Ecto neural progenitor cell (in vitro differentiated cells): Measurements from ENCODE around the gene GLIS1.

Source experiments
- DNase-seq: peaks from one replicate; pipeline ENCODE4 v3.0.0-alpha.2; 2018; ENCODE audit warnings: low spot score

The GLIS1 gene

DNA sequence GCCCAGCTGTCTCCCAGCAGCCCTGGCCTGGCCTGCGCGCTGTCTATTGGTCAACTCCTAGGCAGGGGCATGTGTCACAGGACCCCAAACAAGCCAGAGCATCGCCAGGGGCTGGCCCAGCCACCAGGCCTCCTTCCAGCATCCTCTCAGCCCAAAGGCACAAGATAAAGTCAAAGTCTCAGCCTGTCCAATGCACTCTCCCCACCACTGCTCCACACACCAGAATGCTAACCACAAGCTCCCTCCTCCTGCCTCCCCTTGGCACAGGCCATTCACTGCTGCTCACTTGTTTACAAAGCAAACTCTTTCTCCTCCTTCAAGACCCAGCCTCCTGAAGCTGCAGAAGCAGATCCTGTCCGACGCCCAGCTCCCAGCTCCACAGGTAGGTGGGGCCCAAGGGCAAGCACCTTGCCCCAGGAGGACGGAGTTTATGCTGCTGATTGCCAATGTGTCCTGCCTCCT, 146.4 kb downstream of the GLIS1 start:
- DNase-seq, result no peak

GRCh38 chr1:53591924-53592323, 147.0 kb downstream of the GLIS1 start:
- DNase-seq, result no peak

DNA sequence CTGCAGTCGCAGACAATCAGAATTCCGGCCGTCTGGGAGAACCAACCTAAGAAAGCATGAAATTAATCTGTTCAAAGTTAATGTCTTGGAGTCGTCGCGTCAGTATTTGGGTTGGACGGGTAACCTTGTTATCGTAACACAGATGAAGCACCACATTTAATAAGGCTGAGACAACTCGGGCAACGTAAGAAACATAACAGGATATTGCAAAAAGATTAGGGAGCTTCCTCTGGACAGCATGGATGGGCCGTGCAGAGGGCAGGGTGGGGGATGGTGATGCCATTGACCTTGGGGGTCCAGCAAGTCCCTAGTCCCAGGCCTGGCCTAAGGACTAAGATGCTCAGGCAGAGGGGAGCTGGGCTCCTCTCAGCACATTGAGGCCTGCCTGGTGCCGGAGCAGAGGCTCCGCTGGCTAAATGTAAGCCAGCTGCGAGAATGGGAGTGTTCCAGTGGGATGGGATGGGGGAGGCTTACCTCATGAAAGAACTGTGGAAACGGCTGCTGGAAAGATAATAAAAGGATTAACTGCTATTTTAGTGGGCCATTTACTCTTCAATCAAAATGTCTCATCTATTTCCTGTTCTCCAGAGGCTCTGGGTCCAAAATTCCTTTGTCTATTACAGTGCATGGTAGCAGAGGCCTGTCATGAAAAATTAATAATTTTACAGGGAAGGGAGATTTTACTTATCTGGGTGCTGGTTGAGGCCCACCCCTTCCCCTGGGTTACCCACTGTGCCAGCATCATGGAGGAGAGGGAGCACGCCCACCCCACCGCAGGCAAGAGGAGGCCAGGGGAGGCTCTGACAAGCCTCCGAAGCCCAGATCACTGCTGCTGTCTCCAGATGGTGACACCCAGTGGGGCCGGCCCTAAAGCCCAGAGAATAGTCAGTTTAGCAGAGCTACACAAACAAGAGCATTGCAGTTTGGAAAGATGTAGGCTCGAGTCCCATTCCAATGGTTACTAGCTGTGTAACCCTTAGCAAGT, 148.1 kb downstream of the GLIS1 start:
- no peak for DNase-seq

- no peak for DNase-seq
Measured at GRCh38 chr1:53590104-53590503, 148.9 kb downstream of the GLIS1 start.

GRCh38 chr1:53589043-53589887, 149.7 kb downstream of the GLIS1 start:
- DNase-seq, result peak; percentile 36

GRCh38 chr1:53588053-53588779, 150.7 kb downstream of the GLIS1 start:
- peak; percentile 33 for DNase-seq

DNA sequence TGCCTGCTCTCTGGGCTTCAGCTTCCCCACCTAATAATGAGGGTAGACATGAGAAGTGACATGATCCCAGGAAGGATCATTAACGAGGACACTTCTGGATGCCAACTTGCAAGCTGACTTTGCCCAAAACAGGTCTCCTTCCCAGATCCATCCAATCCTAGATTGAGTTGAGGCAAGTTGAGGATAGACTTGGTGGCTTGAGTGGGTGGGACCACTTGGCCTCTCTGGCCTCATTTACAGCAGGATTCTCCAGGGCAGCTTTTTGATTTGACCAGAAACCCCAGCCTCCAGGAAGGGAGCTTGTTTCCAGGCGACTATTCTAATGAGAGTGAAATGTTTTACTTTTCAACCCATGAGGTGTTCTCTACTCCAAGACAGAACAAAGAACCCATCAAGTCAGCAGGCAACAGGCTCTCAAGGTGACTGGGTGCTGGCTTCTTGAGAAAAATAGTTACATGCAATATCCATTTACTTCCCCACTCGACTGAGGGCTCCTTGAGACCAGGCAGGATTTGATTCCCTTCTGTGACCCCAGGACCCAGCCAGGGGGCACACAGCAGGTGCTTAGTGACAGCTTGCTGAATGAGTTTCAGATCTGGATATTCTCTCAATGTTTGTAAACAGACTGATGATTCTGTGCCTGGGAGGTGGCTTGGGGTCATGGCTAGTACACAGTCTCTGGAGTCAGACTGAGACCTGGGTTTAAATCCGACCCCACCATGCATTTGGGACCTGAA, 151.5 kb downstream of the GLIS1 start:
- peak; percentile 29 for DNase-seq

DNA sequence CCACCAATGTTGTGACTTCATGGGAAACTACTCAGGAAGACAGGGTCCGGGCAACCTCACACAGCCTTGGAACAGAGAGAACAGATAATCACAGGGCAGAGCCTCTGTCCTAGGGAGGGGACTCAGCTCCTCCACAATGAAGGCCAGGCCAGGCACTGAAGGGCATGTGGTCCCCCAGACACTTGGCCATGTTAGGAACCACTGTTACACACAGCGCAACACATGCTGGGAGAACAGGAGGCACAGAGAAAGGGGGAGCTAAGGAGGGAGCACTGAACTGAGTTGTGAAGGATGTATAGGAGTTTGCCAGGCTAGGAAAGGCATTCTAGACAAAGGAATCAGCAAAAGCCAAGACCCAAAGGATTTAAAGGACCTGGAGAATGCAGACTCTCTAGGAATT, 152.2 kb downstream of the GLIS1 start:
- peak; percentile 41 for DNase-seq

GRCh38 chr1:53585565-53585964, 153.4 kb downstream of the GLIS1 start:
- DNase-seq, result peak; percentile 9

GRCh38 chr1:53585129-53585528, 153.8 kb downstream of the GLIS1 start:
- peak; percentile 18 for DNase-seq

GRCh38 chr1:53584777-53585107, 154.2 kb downstream of the GLIS1 start:
- DNase-seq, result no peak

GRCh38 chr1:53583868-53584776, 154.8 kb downstream of the GLIS1 start:
- peak; percentile 40 for DNase-seq

- no peak for DNase-seq
Measured at GRCh38 chr1:53583021-53583867, 155.7 kb downstream of the GLIS1 start.

DNA sequence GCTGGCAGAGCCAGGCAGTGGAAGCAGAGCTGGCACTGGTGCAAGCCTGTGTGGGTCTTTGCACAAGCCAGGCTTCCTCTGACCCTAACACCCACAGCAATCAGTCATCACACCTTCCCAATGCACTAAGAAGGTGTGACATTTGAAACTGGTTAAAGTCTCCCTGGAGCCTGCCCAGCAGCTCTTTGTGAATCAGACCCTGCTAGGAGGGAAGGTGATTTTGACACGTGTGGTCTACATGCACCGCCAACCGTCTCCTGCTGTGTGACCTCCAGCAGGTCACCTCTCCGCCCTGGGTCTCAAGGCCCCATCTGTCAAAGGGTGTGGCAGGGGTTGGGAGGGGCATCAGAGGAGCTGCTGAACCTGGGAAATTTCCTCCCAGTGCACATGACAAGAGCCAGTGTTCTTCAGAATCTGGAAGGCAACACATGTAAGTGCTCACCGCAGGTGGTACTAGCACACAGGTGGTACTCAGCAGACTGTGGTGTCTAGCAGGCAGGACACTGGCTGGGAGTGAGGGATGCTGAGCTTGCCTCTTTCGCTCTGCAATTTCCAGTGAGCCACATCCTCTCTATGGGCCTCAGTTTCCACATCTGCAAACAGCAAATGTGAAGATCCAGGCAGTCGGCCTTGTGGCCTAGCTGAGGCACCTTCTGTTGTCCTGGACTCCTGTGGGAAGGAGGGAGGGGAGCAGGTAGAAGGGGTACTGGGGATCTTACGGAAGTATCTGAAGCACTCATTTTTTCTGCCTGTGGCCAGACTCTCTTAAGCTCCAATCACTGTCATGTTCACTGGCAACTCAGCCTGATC, 156.5 kb downstream of the GLIS1 start:
- no peak for DNase-seq

- no peak for DNase-seq
Measured at GRCh38 chr1:53581476-53581875, 157.5 kb downstream of the GLIS1 start.

GRCh38 chr1:53580739-53581475, 158.1 kb downstream of the GLIS1 start:
- no peak for DNase-seq

- DNase-seq, result no peak
Measured at GRCh38 chr1:53580009-53580400, 159.0 kb downstream of the GLIS1 start.
